Measurements from ENCODE around the gene SPNS3. TPM values are rescaled to one million over a fixed set of nuclear protein-coding genes. Genes with fewer than 3 reads are reported as not detected.

The SPNS3 gene
- total RNA-seq, 1 experiment from 2014 or later, result 0.37 TPM

GRCh38 chr17:4479982-4480751 is 46.4 kb downstream of the SPNS3 start:
- Histone ChIP-seq H3K4me3 (replicated peaks in 1 of 2; ENCODE audit: low read depth in 1 of 2, low read length in 2 of 2) (no peak overlapping the region), H3K9ac (ENCODE audit: low read length) (no peak overlapping the region), H3K4me1 (ENCODE audit: control insufficient read depth in 1 of 2, insufficient read depth in 2 of 2, low read length in 2 of 2) (peaks cover 37 to 59% of the 10 kb centered on the region in 2 experiments), H3K36me3 (ENCODE audit: control insufficient read depth in 1 of 2, insufficient read depth in 2 of 2, low read length in 2 of 2) (no peaks in the 10 kb centered on the region), H3K4me2 (ENCODE audit: low read length) (no peak overlapping the region), H3K9me3 (ENCODE audit: control insufficient read depth in 1 of 2, insufficient read depth in 1 of 2, low read depth in 1 of 2, low read length in 2 of 2) (no peaks in the 10 kb centered on the region), H3K9me2 (ENCODE audit: insufficient read depth) (no peaks in the 10 kb centered on the region), H2AFZ (ENCODE audit: low read depth, low read length, poor library complexity, severe bottlenecking) (no peak overlapping the region), H3K27ac (ENCODE audit: low read depth, low read length) (no peak overlapping the region), H3K27me3 (ENCODE audit: insufficient read depth, low read length) (no peaks in the 10 kb centered on the region), H3K79me2 (ENCODE audit: insufficient read depth, low read length) (no peaks in the 10 kb centered on the region), H4K20me1 (ENCODE audit: insufficient read depth) (no peaks in the 10 kb centered on the region)
- ChIA-PET POLR2A (no interaction called here), CTCF (no interaction called here), RAD21 (ENCODE audit: low non-redundant PET in 1 of 2, low total read pairs in 2 of 2, uncharacterized antibody in 2 of 2, unreplicated experiment in 2 of 2) (no interaction called here)
- no TSS peak for BruUV-seq (replicated peaks)
- TF ChIP-seq EZH2 (IDR thresholded peaks at IDR 0.05) (no peak), ELF1 (IDR thresholded peaks at IDR 0.05; ENCODE audit: borderline replicate concordance, low read depth) (no peak), EZH2phosphoT487 (IDR thresholded peaks at IDR 0.05; ENCODE audit: borderline replicate concordance) (no peak), SIN3A (IDR thresholded peaks at IDR 0.05; ENCODE audit: low read depth) (no peak), JUND (IDR thresholded peaks at IDR 0.05) (no peak), POLR2A (IDR thresholded peaks at IDR 0.05; ENCODE audit: borderline replicate concordance, extremely low read depth, insufficient read depth, insufficient read length) (no peak), FOSL1 (IDR thresholded peaks at IDR 0.05; ENCODE audit: low read depth) (no peak), SRF (IDR thresholded peaks at IDR 0.05; ENCODE audit: low read depth) (no peak), ZFX (IDR thresholded peaks at IDR 0.05) (no peak), CTCF (IDR thresholded peaks at IDR 0.05 in 2 of 3, conservative IDR thresholded peaks at IDR 0.05 in 1 of 3; ENCODE audit: borderline replicate concordance in 1 of 3, insufficient read depth in 1 of 3, low read depth in 2 of 3, low read length in 2 of 3) (no peak), EGR1 (IDR thresholded peaks at IDR 0.05; ENCODE audit: low read depth) (no peak), TCF7L2 (IDR thresholded peaks at IDR 0.05; ENCODE audit: borderline replicate concordance, extremely low read depth, insufficient read depth, insufficient read length) (no peak), ZNF274 (IDR thresholded peaks at IDR 0.05; ENCODE audit: low read depth, low read length) (no peak), SP1 (IDR thresholded peaks at IDR 0.05; ENCODE audit: low read depth) (no peak), RAD21 (IDR thresholded peaks at IDR 0.05; ENCODE audit: low read depth) (no peak)
- TF ChIP-seq, protein P1, sequence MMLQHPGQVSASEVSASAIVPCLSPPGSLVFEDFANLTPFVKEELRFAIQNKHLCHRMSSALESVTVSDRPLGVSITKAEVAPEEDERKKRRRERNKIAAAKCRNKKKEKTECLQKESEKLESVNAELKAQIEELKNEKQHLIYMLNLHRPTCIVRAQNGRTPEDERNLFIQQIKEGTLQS (IDR thresholded peaks at IDR 0.05), result no peak
- TF ChIP-seq, protein P2, sequence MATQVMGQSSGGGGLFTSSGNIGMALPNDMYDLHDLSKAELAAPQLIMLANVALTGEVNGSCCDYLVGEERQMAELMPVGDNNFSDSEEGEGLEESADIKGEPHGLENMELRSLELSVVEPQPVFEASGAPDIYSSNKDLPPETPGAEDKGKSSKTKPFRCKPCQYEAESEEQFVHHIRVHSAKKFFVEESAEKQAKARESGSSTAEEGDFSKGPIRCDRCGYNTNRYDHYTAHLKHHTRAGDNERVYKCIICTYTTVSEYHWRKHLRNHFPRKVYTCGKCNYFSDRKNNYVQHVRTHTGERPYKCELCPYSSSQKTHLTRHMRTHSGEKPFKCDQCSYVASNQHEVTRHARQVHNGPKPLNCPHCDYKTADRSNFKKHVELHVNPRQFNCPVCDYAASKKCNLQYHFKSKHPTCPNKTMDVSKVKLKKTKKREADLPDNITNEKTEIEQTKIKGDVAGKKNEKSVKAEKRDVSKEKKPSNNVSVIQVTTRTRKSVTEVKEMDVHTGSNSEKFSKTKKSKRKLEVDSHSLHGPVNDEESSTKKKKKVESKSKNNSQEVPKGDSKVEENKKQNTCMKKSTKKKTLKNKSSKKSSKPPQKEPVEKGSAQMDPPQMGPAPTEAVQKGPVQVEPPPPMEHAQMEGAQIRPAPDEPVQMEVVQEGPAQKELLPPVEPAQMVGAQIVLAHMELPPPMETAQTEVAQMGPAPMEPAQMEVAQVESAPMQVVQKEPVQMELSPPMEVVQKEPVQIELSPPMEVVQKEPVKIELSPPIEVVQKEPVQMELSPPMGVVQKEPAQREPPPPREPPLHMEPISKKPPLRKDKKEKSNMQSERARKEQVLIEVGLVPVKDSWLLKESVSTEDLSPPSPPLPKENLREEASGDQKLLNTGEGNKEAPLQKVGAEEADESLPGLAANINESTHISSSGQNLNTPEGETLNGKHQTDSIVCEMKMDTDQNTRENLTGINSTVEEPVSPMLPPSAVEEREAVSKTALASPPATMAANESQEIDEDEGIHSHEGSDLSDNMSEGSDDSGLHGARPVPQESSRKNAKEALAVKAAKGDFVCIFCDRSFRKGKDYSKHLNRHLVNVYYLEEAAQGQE (IDR thresholded peaks at IDR 0.05; ENCODE audit: low read depth), result no peak
- ATAC-seq (no peak), DNase-seq (ENCODE audit: low read depth, low spot score) (no peak)
- intact Hi-C loops (cut with micrococcal nuclease), result no loop called here

Measured in HCT116 (cell line).